A549 (cell line): Measurements from ENCODE around the gene FOXF2.

Experiments
- CHD4 ChIP-seq: fragments of 200-600 bp; sonication (generic); IDR thresholded peaks from 2 replicates; pipeline ENCODE4 v1.6.1; 2016; ENCODE audit warnings: antibody characterized with exemption, mild to moderate bottlenecking, borderline replicate concordance
- CTCF ChIP-seq: fragments of >200 bp; sonication (Bioruptor Twin); formaldehyde crosslinking; IDR thresholded peaks from 3 replicates; pipeline ENCODE4 v1.5.1; 2016
- MAX ChIP-seq: IDR thresholded peaks from 2 replicates; pipeline ENCODE4 v1.6.1; 2012
- PHF8 ChIP-seq: fragments of 200-600 bp; sonication (generic); IDR thresholded peaks from 2 replicates; pipeline ENCODE4 v1.6.1; 2016; ENCODE audit warnings: low read depth, mild to moderate bottlenecking, antibody characterized with exemption, moderate library complexity, borderline replicate concordance
- POLR2A ChIP-seq: IDR thresholded peaks from 2 replicates; pipeline ENCODE4 v1.6.1; 2012; ENCODE audit warnings: mild to moderate bottlenecking, low read length
- REST ChIP-seq: fragments of 200-600 bp; sonication (generic); IDR thresholded peaks from 2 replicates; pipeline ENCODE4 v1.6.1; 2016; ENCODE audit warnings: antibody characterized with exemption, mild to moderate bottlenecking, moderate library complexity
- RNF2 ChIP-seq: fragments of 200-600 bp; sonication (generic); IDR thresholded peaks from 2 replicates; pipeline ENCODE4 v1.6.1; 2016; ENCODE audit warnings: low read depth, mild to moderate bottlenecking, antibody characterized with exemption, moderate library complexity, borderline replicate concordance
- SREBF2 ChIP-seq: fragments of 450-650 bp; IDR thresholded peaks from 2 replicates; pipeline ENCODE4 v1.6.1; 2014; ENCODE audit warnings: mild to moderate bottlenecking, moderate library complexity

GRCh38 chr6:1439349-1439748, 50.0 kb downstream of the FOXF2 start:
- TF ChIP-seq MAX (no peak), CTCF (no peak), POLR2A (no peak), RNF2 (no peak), CHD4 (no peak), PHF8 (no peak), SREBF2 (no peak), REST (no peak)
